Neural crest cell (in vitro differentiated cells): ENCODE data around the gene ADCY2. TPM values are rescaled to one million over a fixed set of nuclear protein-coding genes. Genes with fewer than 3 reads are reported as not detected.

Experiments
- DNase-seq: peaks from one replicate; pipeline ENCODE4 v3.0.0; 2021; ENCODE audit warnings: low read depth, mixed read lengths, low spot score
- H3K27ac Mint-ChIP-seq: one replicate; pipeline ENCODE4 v1.8.0; 2021; ENCODE audit warnings: mild to moderate bottlenecking, mixed read lengths; ENCODE audit not compliant: unreplicated experiment
- H3K27me3 Mint-ChIP-seq: 2 replicates; pipeline ENCODE4 v1.8.0; 2021; ENCODE audit warnings: low read depth, mild to moderate bottlenecking, mixed read lengths
- H3K36me3 Mint-ChIP-seq: 2 replicates; pipeline ENCODE4 v1.8.0; 2021; ENCODE audit warnings: low read depth, mild to moderate bottlenecking, mixed read lengths
- H3K4me1 Mint-ChIP-seq: 2 replicates; pipeline ENCODE4 v1.8.0; 2021; ENCODE audit warnings: mixed read lengths
- H3K4me3 Mint-ChIP-seq: one replicate; pipeline ENCODE4 v1.8.0; 2021; ENCODE audit warnings: mild to moderate bottlenecking, mixed read lengths
- H3K9me3 Mint-ChIP-seq: 2 replicates; pipeline ENCODE4 v1.8.0; 2021; ENCODE audit warnings: mixed read lengths
- total RNA-seq: library from RNA; stranded (reverse); gene quantifications from 2 replicates; pipeline ENCODE4 v1.2.1, GENCODE V29; 2021
- TF ChIP-seq, protein P1 (sequence below): fragments of 200-600 bp; sonication (generic); conservative IDR thresholded peaks from 2 replicates; pipeline ENCODE4 v1.5.0; 2021; ENCODE audit warnings: antibody characterized with exemption, mild to moderate bottlenecking

The ADCY2 gene
- total RNA-seq, 1 donor from 2014 or later = 3.5 TPM

GRCh38 chr5:7803937-7804336 lies 408.0 kb downstream of the ADCY2 start:
- no peaks in the 10 kb centered on the region for H3K4me1 Mint-ChIP-seq
- peaks cover 6% of the 10 kb centered on the region for H3K27me3 Mint-ChIP-seq
- TF ChIP-seq, protein P1, sequence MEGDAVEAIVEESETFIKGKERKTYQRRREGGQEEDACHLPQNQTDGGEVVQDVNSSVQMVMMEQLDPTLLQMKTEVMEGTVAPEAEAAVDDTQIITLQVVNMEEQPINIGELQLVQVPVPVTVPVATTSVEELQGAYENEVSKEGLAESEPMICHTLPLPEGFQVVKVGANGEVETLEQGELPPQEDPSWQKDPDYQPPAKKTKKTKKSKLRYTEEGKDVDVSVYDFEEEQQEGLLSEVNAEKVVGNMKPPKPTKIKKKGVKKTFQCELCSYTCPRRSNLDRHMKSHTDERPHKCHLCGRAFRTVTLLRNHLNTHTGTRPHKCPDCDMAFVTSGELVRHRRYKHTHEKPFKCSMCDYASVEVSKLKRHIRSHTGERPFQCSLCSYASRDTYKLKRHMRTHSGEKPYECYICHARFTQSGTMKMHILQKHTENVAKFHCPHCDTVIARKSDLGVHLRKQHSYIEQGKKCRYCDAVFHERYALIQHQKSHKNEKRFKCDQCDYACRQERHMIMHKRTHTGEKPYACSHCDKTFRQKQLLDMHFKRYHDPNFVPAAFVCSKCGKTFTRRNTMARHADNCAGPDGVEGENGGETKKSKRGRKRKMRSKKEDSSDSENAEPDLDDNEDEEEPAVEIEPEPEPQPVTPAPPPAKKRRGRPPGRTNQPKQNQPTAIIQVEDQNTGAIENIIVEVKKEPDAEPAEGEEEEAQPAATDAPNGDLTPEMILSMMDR = no peak
- H3K4me3 Mint-ChIP-seq = no peak overlapping the region
- no peaks in the 10 kb centered on the region for H3K36me3 Mint-ChIP-seq
- no peak for DNase-seq
- no peak overlapping the region for H3K27ac Mint-ChIP-seq
- H3K9me3 Mint-ChIP-seq = no peaks in the 10 kb centered on the region

DNA sequence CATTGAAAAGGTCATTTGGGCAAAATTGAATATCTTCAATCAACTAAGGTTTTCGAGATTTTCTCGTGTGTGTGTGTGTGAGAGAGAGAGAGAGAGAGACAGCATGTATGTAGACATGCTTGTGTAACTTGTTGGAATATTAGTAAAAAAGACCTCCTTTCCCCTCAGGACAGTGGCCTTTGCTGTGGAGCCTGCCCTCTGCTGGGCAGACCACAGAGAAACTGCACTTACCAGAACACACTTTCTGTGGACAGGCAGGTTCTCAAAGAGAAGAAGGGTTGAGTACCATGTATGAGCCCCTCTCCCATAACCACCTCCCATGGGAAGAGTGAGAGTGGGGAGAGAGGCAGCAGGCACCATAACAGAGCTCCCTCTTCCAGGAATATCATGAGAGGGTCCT lies 409.4 kb downstream of the ADCY2 start:
- H3K9me3 Mint-ChIP-seq = no peaks in the 10 kb centered on the region
- H3K4me3 Mint-ChIP-seq = no peak overlapping the region
- TF ChIP-seq, protein P1 = peak; percentile 47
- H3K27ac Mint-ChIP-seq = no peak overlapping the region
- H3K4me1 Mint-ChIP-seq = no peaks in the 10 kb centered on the region
- no peak for DNase-seq
- no peaks in the 10 kb centered on the region for H3K36me3 Mint-ChIP-seq
- peaks cover 7% of the 10 kb centered on the region for H3K27me3 Mint-ChIP-seq

- Mint-ChIP-seq H3K4me1 (no peaks in the 10 kb centered on the region), H3K4me3 (no peak overlapping the region), H3K9me3 (no peaks in the 10 kb centered on the region), H3K27me3 (peaks cover 14% of the 10 kb centered on the region), H3K27ac (no peak overlapping the region), H3K36me3 (no peaks in the 10 kb centered on the region)
- no peak for DNase-seq
- TF ChIP-seq, protein P1 = no peak
Measured at GRCh38 chr5:7808998-7809397, 413.1 kb downstream of the ADCY2 start.

- Mint-ChIP-seq H3K4me1 (peaks cover 6% of the 10 kb centered on the region), H3K27ac (no peak overlapping the region), H3K4me3 (no peak overlapping the region), H3K27me3 (peaks cover 20% of the 10 kb centered on the region), H3K9me3 (no peaks in the 10 kb centered on the region), H3K36me3 (no peaks in the 10 kb centered on the region)
- TF ChIP-seq, protein P1 = no peak
- no peak for DNase-seq
Measured at GRCh38 chr5:7811715-7812114, 415.8 kb downstream of the ADCY2 start.

DNA sequence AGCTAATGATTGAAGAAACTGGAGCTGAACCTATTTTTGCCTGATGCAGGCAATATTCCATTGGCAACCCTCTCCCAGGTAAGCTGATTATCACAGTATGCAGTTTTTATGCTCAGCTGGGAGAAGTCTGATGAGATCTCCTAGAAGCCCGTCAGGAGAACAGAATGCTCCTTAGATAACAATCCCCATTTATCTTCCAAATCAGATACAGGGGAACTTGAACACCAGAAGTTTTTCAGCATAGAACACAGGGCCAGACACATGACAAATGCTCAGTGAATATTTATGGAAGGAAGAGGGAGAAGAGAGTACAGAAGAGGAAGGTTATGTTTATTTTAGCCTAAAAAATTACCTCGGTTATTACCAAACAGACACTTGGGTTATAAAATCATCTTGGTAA lies 417.1 kb downstream of the ADCY2 start:
- no peak for DNase-seq
- peaks cover 14% of the 10 kb centered on the region for H3K27me3 Mint-ChIP-seq
- no peak overlapping the region for H3K27ac Mint-ChIP-seq
- TF ChIP-seq, protein P1 = no peak
- H3K4me1 Mint-ChIP-seq = peaks cover 6% of the 10 kb centered on the region
- no peaks in the 10 kb centered on the region for H3K9me3 Mint-ChIP-seq
- no peak overlapping the region for H3K4me3 Mint-ChIP-seq
- no peaks in the 10 kb centered on the region for H3K36me3 Mint-ChIP-seq

DNA sequence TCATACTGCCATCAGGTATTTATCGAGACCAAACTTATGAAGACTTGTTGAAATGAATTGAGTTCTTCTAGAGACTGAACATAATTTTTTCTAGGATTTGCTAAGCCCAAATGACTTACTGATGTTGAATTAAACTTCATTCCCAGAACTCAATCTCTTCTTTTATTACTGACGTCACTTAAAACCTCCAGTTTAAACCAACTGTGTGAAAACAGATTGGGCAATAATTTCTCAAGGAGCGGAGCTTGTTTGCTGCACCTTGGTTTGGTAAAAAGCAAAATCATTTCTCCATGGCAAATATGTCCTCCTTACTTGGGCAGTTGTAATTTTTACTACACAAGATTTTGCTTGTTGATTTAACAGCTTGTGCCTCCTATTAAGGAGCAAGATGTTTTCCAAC lies 417.6 kb downstream of the ADCY2 start:
- no peak overlapping the region for H3K4me3 Mint-ChIP-seq
- no peaks in the 10 kb centered on the region for H3K36me3 Mint-ChIP-seq
- peaks cover 6% of the 10 kb centered on the region for H3K4me1 Mint-ChIP-seq
- H3K27me3 Mint-ChIP-seq = peaks cover 14% of the 10 kb centered on the region
- TF ChIP-seq, protein P1 = no peak
- H3K27ac Mint-ChIP-seq = no peak overlapping the region
- H3K9me3 Mint-ChIP-seq = no peaks in the 10 kb centered on the region
- no peak for DNase-seq
